GM12801 (cell line): ENCODE data around the gene MUL1.
A peak's percentile ranks its signal among the peaks of the same experiment; 100 is the strongest.

Source experiments
- TF ChIP-seq, protein P1 (sequence below): IDR thresholded peaks from one replicate; pipeline ENCODE4 v1.5.1; 2011; ENCODE audit warnings: control low read depth; ENCODE audit not compliant: insufficient read length; ENCODE audit errors: extremely low read depth

The MUL1 gene

DNA sequence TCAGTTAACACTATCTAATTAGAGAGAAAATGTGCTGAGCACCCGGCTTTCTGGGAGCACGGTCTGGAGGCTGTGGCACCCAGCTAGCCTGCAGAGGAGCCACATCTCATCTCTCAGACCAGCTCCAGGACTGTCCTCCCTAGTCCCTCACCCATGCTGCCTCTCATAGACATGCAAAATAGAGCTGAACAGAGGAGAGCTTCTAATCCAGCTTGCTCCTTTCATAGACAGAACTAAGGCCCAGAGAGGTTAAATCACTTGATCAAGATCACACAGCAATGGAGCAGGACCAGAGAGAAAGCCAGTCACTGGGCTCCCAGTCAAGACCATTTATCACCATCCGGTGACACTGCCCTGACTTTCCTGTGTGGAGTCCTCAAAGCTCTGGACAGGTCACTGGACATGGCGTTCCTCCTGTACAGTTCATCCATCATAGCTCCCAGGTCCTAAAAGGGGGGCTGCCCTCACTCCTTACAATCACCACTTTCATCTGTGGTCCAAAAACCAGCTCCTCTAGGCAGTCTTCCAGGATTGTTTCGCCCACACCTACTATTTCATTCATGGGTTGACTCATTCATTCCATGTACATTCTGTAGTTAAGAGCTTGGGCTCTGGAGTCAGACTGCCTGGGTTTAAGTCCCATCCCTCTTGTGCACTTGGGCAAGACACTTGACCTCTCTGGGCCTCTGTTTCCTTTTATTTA is 13.2 kb downstream of the MUL1 start:
- TF ChIP-seq, protein P1, sequence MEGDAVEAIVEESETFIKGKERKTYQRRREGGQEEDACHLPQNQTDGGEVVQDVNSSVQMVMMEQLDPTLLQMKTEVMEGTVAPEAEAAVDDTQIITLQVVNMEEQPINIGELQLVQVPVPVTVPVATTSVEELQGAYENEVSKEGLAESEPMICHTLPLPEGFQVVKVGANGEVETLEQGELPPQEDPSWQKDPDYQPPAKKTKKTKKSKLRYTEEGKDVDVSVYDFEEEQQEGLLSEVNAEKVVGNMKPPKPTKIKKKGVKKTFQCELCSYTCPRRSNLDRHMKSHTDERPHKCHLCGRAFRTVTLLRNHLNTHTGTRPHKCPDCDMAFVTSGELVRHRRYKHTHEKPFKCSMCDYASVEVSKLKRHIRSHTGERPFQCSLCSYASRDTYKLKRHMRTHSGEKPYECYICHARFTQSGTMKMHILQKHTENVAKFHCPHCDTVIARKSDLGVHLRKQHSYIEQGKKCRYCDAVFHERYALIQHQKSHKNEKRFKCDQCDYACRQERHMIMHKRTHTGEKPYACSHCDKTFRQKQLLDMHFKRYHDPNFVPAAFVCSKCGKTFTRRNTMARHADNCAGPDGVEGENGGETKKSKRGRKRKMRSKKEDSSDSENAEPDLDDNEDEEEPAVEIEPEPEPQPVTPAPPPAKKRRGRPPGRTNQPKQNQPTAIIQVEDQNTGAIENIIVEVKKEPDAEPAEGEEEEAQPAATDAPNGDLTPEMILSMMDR, result no peak

- TF ChIP-seq, protein P1, result peak; percentile 66
These were observed 13.9 kb downstream of the MUL1 start for GRCh38 chr1:20493839-20494608.

- TF ChIP-seq, protein P1, result no peak
These were observed 14.6 kb downstream of the MUL1 start for GRCh38 chr1:20493309-20493708.

DNA sequence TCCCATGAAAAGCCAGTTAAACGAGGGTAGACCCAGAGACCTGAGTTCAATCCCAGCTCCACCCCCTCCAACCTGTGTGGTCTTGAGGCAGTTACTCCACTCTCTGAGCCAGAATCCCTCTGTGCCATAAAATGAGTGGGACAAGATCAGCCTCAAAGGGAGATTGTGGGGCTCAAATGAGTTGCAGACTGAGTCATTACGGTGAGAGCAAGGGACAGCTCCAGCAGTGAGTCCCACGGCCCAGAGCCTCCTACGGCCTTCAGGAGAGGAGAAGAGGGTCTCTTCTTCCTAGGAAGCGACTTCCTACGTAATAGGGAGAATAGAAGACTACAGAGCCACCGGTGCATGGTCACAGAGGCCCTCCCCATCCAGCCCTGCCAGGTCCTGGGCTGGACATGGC is 15.2 kb downstream of the MUL1 start:
- TF ChIP-seq, protein P1, result no peak

DNA sequence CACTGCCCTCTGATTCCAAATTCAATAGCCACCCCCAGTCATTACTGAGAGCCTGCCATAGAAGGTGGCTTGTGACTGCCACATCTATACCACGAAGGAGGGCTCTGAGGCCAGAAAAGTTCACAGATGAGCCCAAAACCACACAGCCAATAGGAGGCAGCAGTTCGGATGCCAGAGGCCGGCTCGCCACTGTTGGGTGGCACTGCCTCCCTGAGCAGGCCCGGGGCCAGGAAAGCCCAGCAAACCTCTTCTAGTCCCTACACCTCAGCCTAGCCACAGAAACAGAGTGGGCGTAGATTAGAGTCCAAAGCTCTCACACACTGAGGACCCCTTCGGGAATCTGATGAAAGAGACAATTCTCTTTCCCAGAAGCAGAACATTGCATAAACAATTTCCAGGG is 16.1 kb downstream of the MUL1 start:
- TF ChIP-seq, protein P1, result no peak

DNA sequence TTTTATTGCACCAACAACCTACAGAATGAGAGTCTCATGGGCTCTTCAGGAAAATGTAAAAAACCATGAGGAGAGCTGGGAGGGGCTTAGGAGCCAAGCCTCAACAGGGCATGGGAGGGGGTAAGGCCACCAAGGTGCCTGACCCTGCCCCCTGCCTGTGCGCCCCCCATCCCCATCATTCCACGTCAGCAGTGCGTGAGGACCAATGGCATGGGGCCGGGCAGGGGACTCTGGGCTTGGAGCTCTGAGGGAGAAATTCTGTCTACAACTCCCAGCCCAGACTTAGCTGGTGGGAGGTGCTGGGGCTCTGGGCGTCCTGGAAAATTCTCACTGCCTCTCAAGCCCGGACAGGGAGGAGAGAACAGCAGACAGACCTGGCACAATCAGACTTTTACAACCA is 16.8 kb downstream of the MUL1 start:
- TF ChIP-seq, protein P1, result no peak

GRCh38 chr1:20487236-20487590 is 20.7 kb downstream of the MUL1 start:
- TF ChIP-seq, protein P1, result no peak
